ENCODE data around the gene KAT6B.

KAT6B gene

GRCh38 chr10:75037171-75038153 is 211.1 kb downstream of the KAT6B start:
- DNase-seq (ENCODE audit: low spot score), result no peak
- TF ChIP-seq CTCF (IDR thresholded peaks at IDR 0.05; ENCODE audit: extremely low read depth, missing control alignments), result no peak

- DNase-seq (ENCODE audit: low spot score), result no peak
- no peak for TF ChIP-seq CTCF (IDR thresholded peaks at IDR 0.05; ENCODE audit: extremely low read depth, missing control alignments)
Observed at GRCh38 chr10:75038335-75038734, 211.9 kb downstream of the KAT6B start.

GRCh38 chr10:75040576-75040975 is 214.2 kb downstream of the KAT6B start:
- DNase-seq (ENCODE audit: low spot score), result no peak
- no peak for TF ChIP-seq CTCF (IDR thresholded peaks at IDR 0.05; ENCODE audit: extremely low read depth, missing control alignments)

- no peak for DNase-seq (ENCODE audit: low spot score)
- TF ChIP-seq CTCF (IDR thresholded peaks at IDR 0.05; ENCODE audit: extremely low read depth, missing control alignments), result no peak
Observed at GRCh38 chr10:75042292-75042974, 216.0 kb downstream of the KAT6B start.

- no peak for TF ChIP-seq CTCF (IDR thresholded peaks at IDR 0.05; ENCODE audit: extremely low read depth, missing control alignments)
- DNase-seq (ENCODE audit: low spot score), result peak; percentile 49
Observed at GRCh38 chr10:75043256-75044131, 217.1 kb downstream of the KAT6B start.

GRCh38 chr10:75048669-75049098 is 222.3 kb downstream of the KAT6B start:
- no peak for DNase-seq (ENCODE audit: low spot score)
- no peak for TF ChIP-seq CTCF (IDR thresholded peaks at IDR 0.05; ENCODE audit: extremely low read depth, missing control alignments)

All from GM20000 (cell line).